Measurements from ENCODE around the gene RXRG.

GRCh38 chr1:165486663-165487062 lies 41.7 kb upstream of the RXRG start:
- TF ChIP-seq POLR2A (IDR thresholded peaks at IDR 0.05; ENCODE audit: borderline replicate concordance, extremely low read depth, insufficient read depth, insufficient read length) (no peak), SIN3A (IDR thresholded peaks at IDR 0.05; ENCODE audit: low read depth) (no peak), CTCF (IDR thresholded peaks at IDR 0.05 in 2 of 3, conservative IDR thresholded peaks at IDR 0.05 in 1 of 3; ENCODE audit: borderline replicate concordance in 1 of 3, insufficient read depth in 1 of 3, low read depth in 2 of 3, low read length in 2 of 3) (no peak)

Data from HCT116 (cell line).